OCI-LY1 (cell line): Measurements from ENCODE around the gene TEAD1.

Experiments used
- H2AFZ ChIP-seq: fragments of 200-600 bp; sonication (generic), shearing (Covaris generic); 2 replicates; pipeline ENCODE4 v1.6.0; 2014; ENCODE audit warnings: antibody characterized with exemption, mild to moderate bottlenecking, low read length
- H3F3A ChIP-seq: fragments of 200-600 bp; sonication (generic), shearing (Covaris generic); 2 replicates; pipeline ENCODE4 v1.6.0; 2014; ENCODE audit warnings: mild to moderate bottlenecking, antibody characterized with exemption, low read length, moderate library complexity; ENCODE audit not compliant: insufficient read depth
- H3K27ac ChIP-seq: fragments of 200-600 bp; sonication (generic); 2 replicates; pipeline ENCODE4 v1.5.1; 2014; ENCODE audit warnings: low read length, mixed run types, mild to moderate bottlenecking, low read depth; ENCODE audit not compliant: poor library complexity, severe bottlenecking
- H3K27me3 ChIP-seq: fragments of 200-600 bp; sonication (generic); 2 replicates; pipeline ENCODE4 v1.6.0; 2014; ENCODE audit warnings: antibody characterized with exemption, mild to moderate bottlenecking, low read length, moderate library complexity; ENCODE audit not compliant: insufficient read depth
- H3K36me3 ChIP-seq: fragments of 200-600 bp; sonication (generic); 2 replicates; pipeline ENCODE4 v1.6.1; 2014; ENCODE audit warnings: mild to moderate bottlenecking, antibody characterized with exemption, low read length, moderate library complexity, mixed read lengths; ENCODE audit not compliant: insufficient read depth
- H3K4me1 ChIP-seq: fragments of 200-600 bp; sonication (generic); 2 replicates; pipeline ENCODE4 v1.5.1; 2014; ENCODE audit warnings: mild to moderate bottlenecking, low read length, moderate library complexity; ENCODE audit not compliant: insufficient read depth, severe bottlenecking
- H3K4me2 ChIP-seq: fragments of 200-600 bp; sonication (generic), shearing (Covaris generic); 2 replicates; pipeline ENCODE4 v1.6.1; 2014; ENCODE audit warnings: low read length
- H3K4me3 ChIP-seq: fragments of 200-600 bp; sonication (generic); 2 replicates; pipeline ENCODE4 v1.5.1; 2014; ENCODE audit warnings: low read length, low read depth, mild to moderate bottlenecking, mixed read lengths; ENCODE audit not compliant: poor library complexity, severe bottlenecking
- H3K79me2 ChIP-seq: fragments of 200-600 bp; shearing (Covaris generic); 2 replicates; pipeline ENCODE4 v1.6.1; 2016; ENCODE audit warnings: mixed run types, low read length, mixed read lengths; ENCODE audit not compliant: insufficient read depth
- H3K9ac ChIP-seq: fragments of 200-600 bp; sonication (generic), shearing (Covaris generic); 2 replicates; pipeline ENCODE4 v1.6.1; 2014; ENCODE audit warnings: mild to moderate bottlenecking, low read length, mixed read lengths
- H3K9me2 ChIP-seq: fragments of 200-600 bp; sonication (generic), shearing (Covaris generic); 2 replicates; pipeline ENCODE4 v1.6.1; 2014; ENCODE audit warnings: low read depth, mild to moderate bottlenecking, low read length, mixed read lengths
- H3K9me3 ChIP-seq: fragments of 200-600 bp; shearing (Covaris generic); 2 replicates; pipeline ENCODE4 v1.6.1; 2014; ENCODE audit warnings: low read length, mixed read lengths
- H4K20me1 ChIP-seq: fragments of 200-600 bp; sonication (generic), shearing (Covaris generic); 2 replicates; pipeline ENCODE4 v1.6.0; 2016; ENCODE audit warnings: mild to moderate bottlenecking, low read length; ENCODE audit not compliant: insufficient read depth
- CTCF ChIP-seq: fragments of 200-600 bp; sonication (generic), shearing (Covaris generic); IDR thresholded peaks from 2 replicates; pipeline ENCODE4 v1.5.1; 2017; ENCODE audit warnings: mild to moderate bottlenecking, antibody characterized with exemption, low read length, moderate library complexity, mixed read lengths
- EZH2 ChIP-seq: fragments of 200-600 bp; sonication (generic), shearing (Covaris generic); IDR thresholded peaks from 2 replicates; pipeline ENCODE4 v1.8.0; 2017; ENCODE audit warnings: borderline replicate concordance, mixed run types, mild to moderate bottlenecking, antibody characterized with exemption, low read length, moderate library complexity, mixed read lengths

TEAD1 gene

GRCh38 chr11:12826441-12826840 is 152.2 kb downstream of the TEAD1 start:
- H3K9me3 ChIP-seq = no peaks in the 10 kb centered on the region
- H3K4me1 ChIP-seq = no peaks in the 10 kb centered on the region
- no peaks in the 10 kb centered on the region for H3F3A ChIP-seq
- H3K27me3 ChIP-seq = no peaks in the 10 kb centered on the region
- H3K9me2 ChIP-seq = no peaks in the 10 kb centered on the region
- no peak overlapping the region for H3K9ac ChIP-seq
- no peaks in the 10 kb centered on the region for H4K20me1 ChIP-seq
- no peak overlapping the region for H2AFZ ChIP-seq
- no peak for TF ChIP-seq CTCF
- TF ChIP-seq EZH2 = no peak
- H3K79me2 ChIP-seq = no peaks in the 10 kb centered on the region
- H3K4me2 ChIP-seq = no peak overlapping the region
- no peak overlapping the region for H3K27ac ChIP-seq
- no peaks in the 10 kb centered on the region for H3K36me3 ChIP-seq
- H3K4me3 ChIP-seq = no peak overlapping the region

GRCh38 chr11:12827369-12827768 is 153.1 kb downstream of the TEAD1 start:
- H3K9ac ChIP-seq = no peak overlapping the region

GRCh38 chr11:12827929-12828812 is 153.9 kb downstream of the TEAD1 start:
- Histone ChIP-seq H3K9me2 (no peaks in the 10 kb centered on the region), H3K4me3 (no peak overlapping the region), H3K4me2 (no peak overlapping the region), H2AFZ (no peak overlapping the region), H3K4me1 (no peaks in the 10 kb centered on the region), H3K36me3 (no peaks in the 10 kb centered on the region), H3K27ac (no peak overlapping the region), H3F3A (no peaks in the 10 kb centered on the region), H4K20me1 (no peaks in the 10 kb centered on the region), H3K79me2 (no peaks in the 10 kb centered on the region), H3K27me3 (no peaks in the 10 kb centered on the region), H3K9ac (no peak overlapping the region), H3K9me3 (no peaks in the 10 kb centered on the region)
- TF ChIP-seq EZH2 (no peak), CTCF (no peak)

More at GRCh38 chr11:12827369-12827768, 153.1 kb downstream of the TEAD1 start:
- TF ChIP-seq CTCF = no peak
- no peak for TF ChIP-seq EZH2
- Histone ChIP-seq H3K27me3 (no peaks in the 10 kb centered on the region), H3K36me3 (no peaks in the 10 kb centered on the region), H3K9me3 (no peaks in the 10 kb centered on the region), H3K4me1 (no peaks in the 10 kb centered on the region), H3K9me2 (no peaks in the 10 kb centered on the region), H3F3A (no peaks in the 10 kb centered on the region), H3K4me3 (no peak overlapping the region), H2AFZ (no peak overlapping the region), H3K27ac (no peak overlapping the region), H3K4me2 (no peak overlapping the region), H3K79me2 (no peaks in the 10 kb centered on the region), H4K20me1 (no peaks in the 10 kb centered on the region)
